Activated CD8-positive, alpha-beta memory T cell treated with anti-CD3 and anti-CD28 coated beads for 36 hours (primary cell): ENCODE results near the gene OR2T12. TPM values are rescaled to one million over a fixed set of nuclear protein-coding genes. Genes with fewer than 3 reads are reported as not detected.
"Not testable (repeated sequence)": the region's sequence is repeated elsewhere in the genome, so short reads cannot be mapped to it uniquely, and the experiment has no call there.

Experiments used
- CTCF ChIA-PET: fragments of 350-600 bp; sonication (Branson Sonifier 250); formaldehyde crosslinking; loops from one replicate; lab custom pipeline; 2021; ENCODE audit warnings: antibody characterized with exemption; lab: Charles Lee
- POLR2A ChIA-PET: fragments of 350-600 bp; sonication (Branson Sonifier 250); formaldehyde crosslinking; loops from one replicate; lab custom pipeline; 2021; ENCODE audit warnings: antibody characterized with exemption; lab: Charles Lee
- total RNA-seq, 2 experiments: library from RNA; stranded (reverse); gene quantifications; one replicate each; pipeline ENCODE4 v1.2.3, GENCODE V29; 2021

OR2T12 gene
- not detected for total RNA-seq

GRCh38 chr1:248303324-248303723 is at the start of gene OR2T12:
TSS of gene OR2T12 (minus strand) at chr1:248303424. CDS start at chr1:248295578, 7,846 bp downstream.
- CTCF ChIA-PET: no interaction called here
- POLR2A ChIA-PET: no interaction called here

- CTCF ChIA-PET: no interaction called here
- POLR2A ChIA-PET: no interaction called here
These were observed 45.3 kb upstream of the OR2T12 start, which contains the start of gene OR14C36 for GRCh38 chr1:248348475-248348874. TSS of gene OR14C36 (plus strand) at chr1:248348775. CDS start at chr1:248348775, 0 bp downstream.

GRCh38 chr1:248343451-248343850 is 40.2 kb upstream of the OR2T12 start:
- CTCF ChIA-PET: no interaction called here
- POLR2A ChIA-PET: no interaction called here

GRCh38 chr1:248324468-248324867 is 21.2 kb upstream of the OR2T12 start, which contains the start of gene OR2M7:
TSS of gene OR2M7 (minus strand) at chr1:248324568. CDS start at chr1:248324568, 0 bp downstream.
- POLR2A ChIA-PET: no interaction called here
- CTCF ChIA-PET: no interaction called here

GRCh38 chr1:248316796-248317195 is 13.6 kb upstream of the OR2T12 start:
- POLR2A ChIA-PET: no interaction called here

GRCh38 chr1:248306740-248307139 is 3.5 kb upstream of the OR2T12 start:
- CTCF ChIA-PET: not testable (repeated sequence)

More at GRCh38 chr1:248316796-248317195, 13.6 kb upstream of the OR2T12 start:
- CTCF ChIA-PET: no interaction called here

GRCh38 chr1:248306103-248306502 is 2.9 kb upstream of the OR2T12 start:
- ChIA-PET CTCF (no interaction called here), POLR2A (no interaction called here)

More at GRCh38 chr1:248306740-248307139, 3.5 kb upstream of the OR2T12 start:
- POLR2A ChIA-PET: not testable (repeated sequence)

GRCh38 chr1:248305672-248306071 is 2.4 kb upstream of the OR2T12 start:
- CTCF ChIA-PET, POLR2A ChIA-PET: not testable (repeated sequence)

GRCh38 chr1:248288391-248288790 is 14.8 kb downstream of the OR2T12 start:
- POLR2A ChIA-PET: no interaction called here
- CTCF ChIA-PET: no interaction called here

- CTCF ChIA-PET: no interaction called here
- POLR2A ChIA-PET: no interaction called here
These were observed 25.3 kb downstream of the OR2T12 start, which contains the start of gene OR2T33 for GRCh38 chr1:248277876-248278275. TSS of gene OR2T33 (minus strand) at chr1:248277976. CDS start at chr1:248273814, 4,162 bp downstream.

- POLR2A ChIA-PET, CTCF ChIA-PET: not testable (repeated sequence)
These were observed 30.0 kb downstream of the OR2T12 start for GRCh38 chr1:248273225-248273624.

GRCh38 chr1:248268178-248268577 is 35.0 kb downstream of the OR2T12 start:
- POLR2A ChIA-PET: no interaction called here
- CTCF ChIA-PET: no interaction called here

- POLR2A ChIA-PET, CTCF ChIA-PET: not testable (repeated sequence)
These were observed 43.9 kb downstream of the OR2T12 start for GRCh38 chr1:248259309-248259708.

GRCh38 chr1:248243204-248243603 is 60.0 kb downstream of the OR2T12 start:
- POLR2A ChIA-PET: no interaction called here
- CTCF ChIA-PET: no interaction called here

Other genes starting within 250 kb of the OR2T12 start
- not detected for gene OR2L13, start 208.2 kb downstream of the OR2T12 start, total RNA-seq
- gene OR2M5, start 158.3 kb downstream of the OR2T12 start, total RNA-seq: not detected
- gene OR2M2, start 128.6 kb downstream of the OR2T12 start, total RNA-seq: not detected
- gene OR2M3, start 106.2 kb downstream of the OR2T12 start, total RNA-seq: not detected
- gene OR2M4, start 72.0 kb downstream of the OR2T12 start, total RNA-seq: not detected
- not detected for gene OR2T33, start 25.4 kb downstream of the OR2T12 start, total RNA-seq
- not detected for gene OR2M7, start 21.1 kb upstream of the OR2T12 start, total RNA-seq
- gene OR14C36, start 45.4 kb upstream of the OR2T12 start, total RNA-seq: not detected
- not detected for gene OR2T4, start 58.2 kb upstream of the OR2T12 start, total RNA-seq
- gene OR2T6, start 72.3 kb upstream of the OR2T12 start, total RNA-seq: not detected
- gene OR2T1, start 99.6 kb upstream of the OR2T12 start, total RNA-seq: not detected
- gene OR2T2, start 142.2 kb upstream of the OR2T12 start, total RNA-seq: not detected
- gene OR2T3, start 169.9 kb upstream of the OR2T12 start, total RNA-seq: not detected
- not detected for gene OR2T5, start 185.2 kb upstream of the OR2T12 start, total RNA-seq
- not detected for gene OR2G6, start 204.6 kb upstream of the OR2T12 start, total RNA-seq